ENCODE measurements around the gene RFNG. TPM values are rescaled to one million over a fixed set of nuclear protein-coding genes. Genes with fewer than 3 reads are reported as not detected.

The RFNG gene
- total and polyA plus RNA-seq, 5 donors from 2014 or later, result 3.2 to 35.1 (median 5.4) TPM

DNA sequence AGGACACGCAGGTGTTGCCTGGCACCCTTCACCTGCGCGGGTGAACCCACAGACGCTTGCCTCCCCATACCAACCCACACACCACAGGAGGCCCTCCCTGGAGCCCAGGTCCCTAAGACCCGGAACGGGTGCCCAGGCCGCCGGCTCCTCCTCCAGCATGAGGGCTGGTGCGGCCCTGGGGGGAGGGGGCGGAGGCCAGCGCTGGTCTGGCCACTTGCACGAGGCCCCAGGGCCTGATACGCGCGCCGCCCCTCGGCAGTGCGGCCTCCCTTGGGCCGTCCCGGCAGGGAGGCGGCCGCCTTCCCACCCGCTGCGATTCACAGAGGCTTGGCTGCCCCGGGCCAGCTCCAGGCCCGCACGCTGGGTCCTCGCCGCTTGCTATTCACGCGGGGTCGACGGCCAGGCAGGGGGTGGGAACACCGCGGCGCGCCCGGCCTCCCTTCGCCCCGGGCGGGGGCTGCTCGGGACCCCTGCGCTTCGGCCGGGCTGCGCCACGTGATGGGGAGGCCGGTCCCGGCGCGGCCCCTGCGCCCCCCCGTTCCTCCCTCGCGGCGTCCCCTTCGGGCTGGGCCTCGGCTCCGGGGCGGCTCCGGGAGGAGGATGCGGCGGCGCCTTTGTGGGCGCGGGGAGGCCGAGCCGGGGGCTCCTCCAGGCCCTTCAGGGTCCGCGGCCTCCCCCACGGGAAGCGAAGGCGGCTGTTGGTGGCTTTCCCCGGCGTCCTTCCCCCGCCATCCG, 45.7 kb upstream of the RFNG start:
- Histone ChIP-seq H3K4me3 (ENCODE audit: low read depth, low read length) (no peak overlapping the region), H3K27me3 (ENCODE audit: control insufficient read depth, insufficient read depth, low read length) (no peaks in the 10 kb centered on the region), H3K27ac (ENCODE audit: insufficient read depth, low read length, poor library complexity, severe bottlenecking) (peak overlapping the region; percentile 86), H3K9me3 (ENCODE audit: control insufficient read depth in 2 of 2, low read length in 2 of 2) (no peaks in the 10 kb centered on the region), H3K4me1 (ENCODE audit: control insufficient read depth, insufficient read depth, low read length, poor library complexity, severe bottlenecking) (peaks cover 21% of the 10 kb centered on the region), H3K36me3 (ENCODE audit: control insufficient read depth, insufficient read depth, low read length) (peaks cover 3% of the 10 kb centered on the region)
- Mint-ChIP-seq H3K27ac (no peak overlapping the region), H3K36me3 (no peaks in the 10 kb centered on the region), H3K9me3 (no peaks in the 10 kb centered on the region), H3K27me3 (no peaks in the 10 kb centered on the region), H3K4me1 (peaks cover 0 to 16% (median 2%) of the 10 kb centered on the region in 4 donors), H3K4me3 (peak overlapping the region; percentile 47 to 89 (median 71))
- no peak for ATAC-seq (ENCODE audit: low read depth in 2 of 2)
- DNase-seq, result peak in 2 of 3 donors; percentile 29 to 36

DNA sequence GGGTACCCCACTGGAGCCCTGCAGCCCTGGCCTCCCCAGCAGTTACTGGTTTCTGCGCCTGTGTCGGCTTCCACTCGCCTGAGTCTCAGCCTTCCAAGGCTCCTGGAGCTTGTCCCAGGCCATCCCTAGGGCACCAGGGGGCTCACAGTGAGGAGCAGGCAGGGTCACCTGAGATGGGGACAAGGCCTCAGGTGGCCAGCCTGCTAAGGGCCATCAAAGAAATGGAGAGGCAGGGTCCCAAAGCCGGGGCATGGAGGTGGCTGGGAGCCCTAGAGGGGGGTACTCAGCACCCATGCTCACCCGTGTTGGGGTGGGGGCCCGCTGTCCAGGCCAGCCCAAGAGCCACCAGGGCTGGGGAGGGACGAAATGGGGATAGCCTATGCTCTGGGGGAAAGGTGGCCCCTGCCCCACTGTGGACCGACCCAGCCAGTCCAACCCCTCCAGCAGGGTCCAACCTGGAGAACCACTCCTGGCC, 45.1 kb upstream of the RFNG start:
- H3K4me1 ChIP-seq (ENCODE audit: control insufficient read depth, insufficient read depth, low read length, poor library complexity, severe bottlenecking), result peaks cover 21% of the 10 kb centered on the region
- H3K36me3 Mint-ChIP-seq, result no peaks in the 10 kb centered on the region
- DNase-seq, result no peak
- H3K27ac ChIP-seq (ENCODE audit: insufficient read depth, low read length, poor library complexity, severe bottlenecking), result no peak overlapping the region
- H3K9me3 Mint-ChIP-seq, result no peaks in the 10 kb centered on the region
- H3K4me3 Mint-ChIP-seq, result peak overlapping the region; percentile 47 to 89 (median 71)
- H3K27me3 Mint-ChIP-seq, result no peaks in the 10 kb centered on the region
- H3K36me3 ChIP-seq (ENCODE audit: control insufficient read depth, insufficient read depth, low read length), result peaks cover 8% of the 10 kb centered on the region
- no peak overlapping the region for H3K4me3 ChIP-seq (ENCODE audit: low read depth, low read length)
- no peak for ATAC-seq (ENCODE audit: low read depth in 2 of 2)
- peak overlapping the region in 1 of 3 donors; percentile 9 for H3K27ac Mint-ChIP-seq
- no peaks in the 10 kb centered on the region for H3K9me3 ChIP-seq (ENCODE audit: control insufficient read depth in 2 of 2, low read length in 2 of 2)
- no peaks in the 10 kb centered on the region for H3K27me3 ChIP-seq (ENCODE audit: control insufficient read depth, insufficient read depth, low read length)
- H3K4me1 Mint-ChIP-seq, result peaks cover 0 to 15% (median 2%) of the 10 kb centered on the region in 4 donors

DNA sequence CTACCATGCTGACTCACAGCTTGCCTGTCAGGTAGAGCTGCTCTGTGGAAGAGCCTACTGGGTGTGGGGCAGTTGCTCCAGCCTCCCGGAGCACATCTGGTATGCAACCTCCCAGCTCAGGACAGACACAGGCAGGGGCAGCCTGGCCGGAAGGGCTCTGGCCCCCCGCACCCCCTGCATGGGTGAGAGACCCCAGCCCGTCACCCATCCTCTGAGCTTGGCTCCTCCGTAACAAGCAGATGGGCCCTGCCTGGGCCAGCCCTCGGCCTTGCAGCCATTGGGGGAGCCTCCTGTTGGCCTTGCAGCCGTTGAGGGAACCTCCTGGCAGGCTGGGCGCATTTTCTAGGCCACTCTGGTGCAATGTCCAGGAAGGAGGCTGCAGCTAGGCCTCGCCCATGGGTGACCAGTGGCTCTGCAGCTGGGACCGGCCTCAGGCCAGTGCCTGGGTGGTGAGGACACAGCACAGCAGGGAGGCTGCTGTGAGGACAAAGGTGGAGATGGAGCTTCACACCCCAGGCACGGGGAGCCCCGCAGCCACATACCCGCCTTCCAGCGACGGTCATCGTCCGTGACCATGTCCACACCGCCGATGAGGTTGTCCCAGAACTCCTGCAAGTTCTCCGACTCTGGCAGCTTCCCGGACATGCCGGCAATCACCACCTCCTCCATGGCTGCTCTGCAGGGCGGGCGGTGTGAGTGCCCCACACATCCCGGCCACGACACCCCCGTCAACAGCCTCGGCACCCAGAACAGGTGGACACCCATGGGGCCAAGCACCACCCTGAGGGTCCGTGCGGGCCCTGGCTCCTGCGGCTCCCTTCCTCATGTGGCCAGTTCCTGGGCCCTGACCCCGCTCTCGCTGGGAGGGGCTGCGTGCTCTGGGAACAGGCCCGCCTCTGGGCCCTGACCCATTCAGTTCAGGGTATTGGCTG, 44.4 kb upstream of the RFNG start:
- DNase-seq (no peak), ATAC-seq (ENCODE audit: low read depth in 2 of 2) (no peak)
- Histone ChIP-seq H3K4me1 (ENCODE audit: control insufficient read depth, insufficient read depth, low read length, poor library complexity, severe bottlenecking) (peaks cover 21% of the 10 kb centered on the region), H3K36me3 (ENCODE audit: control insufficient read depth, insufficient read depth, low read length) (peaks cover 10% of the 10 kb centered on the region), H3K9me3 (ENCODE audit: control insufficient read depth in 2 of 2, low read length in 2 of 2) (no peaks in the 10 kb centered on the region), H3K27me3 (ENCODE audit: control insufficient read depth, insufficient read depth, low read length) (no peaks in the 10 kb centered on the region), H3K4me3 (ENCODE audit: low read depth, low read length) (no peak overlapping the region), H3K27ac (ENCODE audit: insufficient read depth, low read length, poor library complexity, severe bottlenecking) (no peak overlapping the region)
- no peaks in the 10 kb centered on the region for H3K36me3 Mint-ChIP-seq
- no peak overlapping the region for H3K27ac Mint-ChIP-seq
- H3K9me3 Mint-ChIP-seq, result no peaks in the 10 kb centered on the region
- H3K4me1 Mint-ChIP-seq, result peaks cover 0 to 13% (median 2%) of the 10 kb centered on the region in 4 donors
- H3K4me3 Mint-ChIP-seq, result peak overlapping the region; percentile 35 to 52 (median 42)
- no peaks in the 10 kb centered on the region for H3K27me3 Mint-ChIP-seq

DNA sequence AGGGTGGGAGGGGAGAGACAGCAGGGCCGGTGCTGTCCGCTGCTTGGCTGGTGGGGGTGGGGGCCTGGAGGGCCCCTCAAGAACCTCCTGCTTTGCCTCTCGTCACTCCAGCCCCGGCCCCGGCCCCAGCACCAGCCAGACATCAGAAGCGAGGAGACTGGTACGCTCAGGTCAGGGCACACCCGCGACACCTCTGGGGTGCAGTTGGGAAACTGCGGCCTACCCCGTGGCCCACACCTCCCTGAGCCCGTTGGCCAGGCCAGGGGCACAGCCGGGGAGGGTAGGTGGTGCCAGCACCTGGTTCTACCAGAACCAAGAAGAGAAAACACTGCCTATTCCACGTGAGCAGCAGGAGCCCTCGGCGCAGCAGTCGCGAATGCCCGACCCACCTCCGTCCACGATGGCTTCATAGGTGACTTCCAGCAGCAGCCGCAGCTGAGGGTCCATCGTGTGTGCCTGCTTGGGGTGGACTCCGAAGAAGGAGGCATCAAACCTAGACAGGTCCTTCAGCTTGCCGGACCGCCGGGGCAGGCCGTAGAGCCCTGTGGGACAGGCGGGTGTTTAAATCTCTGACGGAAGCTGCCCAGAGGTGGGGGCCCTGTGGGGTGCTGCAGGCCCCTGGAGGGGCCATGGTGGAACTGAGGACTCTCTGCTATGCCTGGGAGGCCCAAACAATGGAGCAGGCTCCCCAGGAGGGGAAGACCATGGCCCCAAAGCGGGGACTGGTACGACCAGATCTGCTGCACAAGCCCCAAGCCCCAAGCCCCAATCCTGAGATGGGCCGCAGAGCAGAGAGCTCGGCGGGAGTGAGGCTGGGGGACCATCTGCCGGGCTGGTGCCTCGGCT, 43.5 kb upstream of the RFNG start:
- Histone ChIP-seq H3K9me3 (ENCODE audit: control insufficient read depth in 2 of 2, low read length in 2 of 2) (no peaks in the 10 kb centered on the region), H3K27me3 (ENCODE audit: control insufficient read depth, insufficient read depth, low read length) (no peaks in the 10 kb centered on the region), H3K4me3 (ENCODE audit: low read depth, low read length) (no peak overlapping the region), H3K4me1 (ENCODE audit: control insufficient read depth, insufficient read depth, low read length, poor library complexity, severe bottlenecking) (peaks cover 21% of the 10 kb centered on the region), H3K27ac (ENCODE audit: insufficient read depth, low read length, poor library complexity, severe bottlenecking) (no peak overlapping the region), H3K36me3 (ENCODE audit: control insufficient read depth, insufficient read depth, low read length) (peaks cover 10% of the 10 kb centered on the region)
- H3K9me3 Mint-ChIP-seq, result no peaks in the 10 kb centered on the region
- no peaks in the 10 kb centered on the region for H3K36me3 Mint-ChIP-seq
- no peak for ATAC-seq (ENCODE audit: low read depth in 2 of 2)
- no peaks in the 10 kb centered on the region for H3K27me3 Mint-ChIP-seq
- peaks cover 0 to 13% (median 2%) of the 10 kb centered on the region in 4 donors for H3K4me1 Mint-ChIP-seq
- H3K27ac Mint-ChIP-seq, result no peak overlapping the region
- peak overlapping the region in 3 of 4 donors; percentile 16 to 58 (median 35) for H3K4me3 Mint-ChIP-seq
- no peak for DNase-seq

DNA sequence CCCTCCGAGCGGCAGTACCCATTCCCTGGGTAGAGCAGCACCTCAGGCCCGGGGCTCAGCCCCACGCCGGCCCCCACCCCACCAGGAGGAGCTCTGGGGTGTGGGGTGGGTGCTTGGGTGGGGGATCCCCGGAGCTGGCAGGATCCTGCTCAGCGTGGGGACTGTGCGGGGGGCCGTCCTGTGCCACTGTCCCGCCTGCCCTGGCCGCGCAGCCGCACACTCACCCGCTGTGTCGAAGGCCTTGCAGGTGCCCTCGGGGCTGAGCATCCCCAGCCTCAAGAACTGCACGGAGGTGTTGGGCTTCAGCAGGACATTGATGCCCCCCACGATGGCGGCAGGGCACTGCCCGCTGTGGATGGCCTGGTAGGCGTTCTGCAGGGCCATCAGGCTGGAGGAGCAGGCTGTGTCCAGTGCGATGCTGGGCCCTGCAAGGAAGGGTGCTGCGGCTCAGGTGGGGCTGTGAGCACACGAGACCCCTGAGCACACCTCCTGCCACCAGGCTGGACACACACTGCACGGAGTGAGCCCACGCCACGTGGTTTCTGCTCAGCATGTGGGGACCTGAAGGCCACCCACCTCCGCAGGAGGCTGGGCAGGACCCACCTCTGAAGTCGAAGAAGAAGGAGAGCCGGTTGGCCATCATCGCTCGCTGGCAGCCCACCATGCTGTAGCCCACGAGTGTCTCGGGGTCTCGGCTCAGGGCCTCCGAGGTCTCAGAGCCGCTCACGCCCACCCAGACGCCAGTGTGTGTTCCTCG, 41.6 kb upstream of the RFNG start:
- ATAC-seq (ENCODE audit: low read depth in 2 of 2) (no peak), DNase-seq (no peak)
- Mint-ChIP-seq H3K4me1 (peaks cover 0 to 4% (median 0%) of the 10 kb centered on the region in 4 donors), H3K9me3 (no peaks in the 10 kb centered on the region), H3K4me3 (no peak overlapping the region), H3K36me3 (no peaks in the 10 kb centered on the region), H3K27me3 (no peaks in the 10 kb centered on the region), H3K27ac (no peak overlapping the region)
- Histone ChIP-seq H3K4me1 (ENCODE audit: control insufficient read depth, insufficient read depth, low read length, poor library complexity, severe bottlenecking) (peaks cover 12% of the 10 kb centered on the region), H3K36me3 (ENCODE audit: control insufficient read depth, insufficient read depth, low read length) (peaks cover 18% of the 10 kb centered on the region), H3K4me3 (ENCODE audit: low read depth, low read length) (no peak overlapping the region), H3K9me3 (ENCODE audit: control insufficient read depth in 2 of 2, low read length in 2 of 2) (no peaks in the 10 kb centered on the region), H3K27ac (ENCODE audit: insufficient read depth, low read length, poor library complexity, severe bottlenecking) (no peak overlapping the region), H3K27me3 (ENCODE audit: control insufficient read depth, insufficient read depth, low read length) (no peaks in the 10 kb centered on the region)

DNA sequence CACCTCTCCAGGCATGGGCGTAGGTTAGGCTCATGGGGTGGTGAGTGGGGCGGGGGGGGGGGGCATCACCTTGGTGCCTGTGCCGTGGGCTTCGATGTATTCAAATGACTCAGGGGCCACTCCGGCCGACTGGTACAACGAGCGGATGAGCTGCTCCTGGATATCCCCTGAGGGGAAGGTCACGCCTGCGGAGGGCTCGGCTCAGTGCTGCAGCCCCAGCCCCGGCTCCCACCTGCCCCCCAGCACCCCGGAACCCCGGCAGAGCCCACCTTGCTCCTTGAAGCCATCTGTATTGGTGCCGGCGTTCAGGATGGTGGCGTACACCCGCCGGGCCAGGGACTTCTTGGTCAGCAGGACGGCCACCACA, 41.0 kb upstream of the RFNG start:
- Mint-ChIP-seq H3K27ac (no peak overlapping the region), H3K27me3 (no peaks in the 10 kb centered on the region), H3K4me3 (no peak overlapping the region), H3K4me1 (peaks cover 0 to 4% (median 0%) of the 10 kb centered on the region in 4 donors), H3K36me3 (no peaks in the 10 kb centered on the region), H3K9me3 (no peaks in the 10 kb centered on the region)
- DNase-seq, result no peak
- no peaks in the 10 kb centered on the region for H3K9me3 ChIP-seq (ENCODE audit: control insufficient read depth in 2 of 2, low read length in 2 of 2)
- no peak for ATAC-seq (ENCODE audit: low read depth in 2 of 2)
- H3K4me1 ChIP-seq (ENCODE audit: control insufficient read depth, insufficient read depth, low read length, poor library complexity, severe bottlenecking), result peaks cover 12% of the 10 kb centered on the region
- H3K4me3 ChIP-seq (ENCODE audit: low read depth, low read length), result no peak overlapping the region
- H3K36me3 ChIP-seq (ENCODE audit: control insufficient read depth, insufficient read depth, low read length), result peaks cover 20% of the 10 kb centered on the region
- no peaks in the 10 kb centered on the region for H3K27me3 ChIP-seq (ENCODE audit: control insufficient read depth, insufficient read depth, low read length)
- H3K27ac ChIP-seq (ENCODE audit: insufficient read depth, low read length, poor library complexity, severe bottlenecking), result no peak overlapping the region
